Measurements from ENCODE around the gene ARIH1. TPM values are rescaled to one million over a fixed set of nuclear protein-coding genes. Genes with fewer than 3 reads are reported as not detected.

ARIH1 gene
- total and polyA plus RNA-seq, 8 donors = 16.1 to 380 (median 29.5) TPM

GRCh38 chr15:72554471-72555425 is 80.6 kb downstream of the ARIH1 start:
- Histone ChIP-seq H3K4me3 (no peak overlapping the region), H3K9me3 (no peaks in the 10 kb centered on the region), H3K36me3 (peaks cover 9 to 42% (median 36%) of the 10 kb centered on the region in 4 donors), H3K27me3 (no peaks in the 10 kb centered on the region), H3K27ac (peak overlapping the region in 1 of 5 donors; percentile 2), H3K4me1 (peaks cover 0 to 15% (median 4%) of the 10 kb centered on the region in 4 donors)
- no peak for DNase-seq
- WGBS, 5 donors = 81 to 86% (median 83%) methylated on average over 8 of the region's 8 CpGs
- intact Hi-C loops (cut with DNase I; ENCODE audit: low total_unique reads) = no loop called here
- TF ChIP-seq POLR2AphosphoS5 (IDR thresholded peaks at IDR 0.05) = no peak
- TF ChIP-seq, protein P1, sequence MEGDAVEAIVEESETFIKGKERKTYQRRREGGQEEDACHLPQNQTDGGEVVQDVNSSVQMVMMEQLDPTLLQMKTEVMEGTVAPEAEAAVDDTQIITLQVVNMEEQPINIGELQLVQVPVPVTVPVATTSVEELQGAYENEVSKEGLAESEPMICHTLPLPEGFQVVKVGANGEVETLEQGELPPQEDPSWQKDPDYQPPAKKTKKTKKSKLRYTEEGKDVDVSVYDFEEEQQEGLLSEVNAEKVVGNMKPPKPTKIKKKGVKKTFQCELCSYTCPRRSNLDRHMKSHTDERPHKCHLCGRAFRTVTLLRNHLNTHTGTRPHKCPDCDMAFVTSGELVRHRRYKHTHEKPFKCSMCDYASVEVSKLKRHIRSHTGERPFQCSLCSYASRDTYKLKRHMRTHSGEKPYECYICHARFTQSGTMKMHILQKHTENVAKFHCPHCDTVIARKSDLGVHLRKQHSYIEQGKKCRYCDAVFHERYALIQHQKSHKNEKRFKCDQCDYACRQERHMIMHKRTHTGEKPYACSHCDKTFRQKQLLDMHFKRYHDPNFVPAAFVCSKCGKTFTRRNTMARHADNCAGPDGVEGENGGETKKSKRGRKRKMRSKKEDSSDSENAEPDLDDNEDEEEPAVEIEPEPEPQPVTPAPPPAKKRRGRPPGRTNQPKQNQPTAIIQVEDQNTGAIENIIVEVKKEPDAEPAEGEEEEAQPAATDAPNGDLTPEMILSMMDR (IDR thresholded peaks at IDR 0.05) = no peak
- no peak for TF ChIP-seq POLR2A (IDR thresholded peaks at IDR 0.05)
- TF ChIP-seq EP300 (IDR thresholded peaks at IDR 0.05) = no peak

- no peak for DNase-seq
- intact Hi-C loops (cut with DNase I; ENCODE audit: low total_unique reads) = no loop called here
- WGBS, 5 donors = 84 to 93% (median 90%) methylated on average over 3 of the region's 3 CpGs
- Histone ChIP-seq H3K27me3 (no peaks in the 10 kb centered on the region), H3K27ac (no peak overlapping the region), H3K4me3 (no peak overlapping the region), H3K36me3 (peaks cover 25 to 79% (median 69%) of the 10 kb centered on the region in 4 donors), H3K4me1 (peaks cover 0 to 10% (median 4%) of the 10 kb centered on the region in 4 donors), H3K9me3 (no peaks in the 10 kb centered on the region)
- TF ChIP-seq, protein P1 (IDR thresholded peaks at IDR 0.05) = no peak
- no peak for TF ChIP-seq POLR2A (IDR thresholded peaks at IDR 0.05)
- TF ChIP-seq EP300 (IDR thresholded peaks at IDR 0.05) = no peak
- TF ChIP-seq POLR2AphosphoS5 (IDR thresholded peaks at IDR 0.05) = no peak
Measured at GRCh38 chr15:72559781-72560180, 85.7 kb downstream of the ARIH1 start.

- Histone ChIP-seq H3K27me3 (no peaks in the 10 kb centered on the region), H3K27ac (no peak overlapping the region), H3K9me3 (no peaks in the 10 kb centered on the region), H3K4me3 (no peak overlapping the region), H3K4me1 (peaks cover 0 to 4% (median 1%) of the 10 kb centered on the region in 4 donors), H3K36me3 (peaks cover 29 to 82% (median 70%) of the 10 kb centered on the region in 4 donors)
- DNase-seq = no peak
- intact Hi-C loops (cut with DNase I; ENCODE audit: low total_unique reads) = no loop called here
- TF ChIP-seq POLR2AphosphoS5 (IDR thresholded peaks at IDR 0.05) (no peak), EP300 (IDR thresholded peaks at IDR 0.05) (no peak), POLR2A (IDR thresholded peaks at IDR 0.05) (no peak)
- TF ChIP-seq, protein P1 (IDR thresholded peaks at IDR 0.05) = no peak
- 82 to 95% (median 94%) methylated on average over 1 of the region's 1 CpG for WGBS, 5 donors
Measured at GRCh38 chr15:72560458-72560857, 86.3 kb downstream of the ARIH1 start.

DNA sequence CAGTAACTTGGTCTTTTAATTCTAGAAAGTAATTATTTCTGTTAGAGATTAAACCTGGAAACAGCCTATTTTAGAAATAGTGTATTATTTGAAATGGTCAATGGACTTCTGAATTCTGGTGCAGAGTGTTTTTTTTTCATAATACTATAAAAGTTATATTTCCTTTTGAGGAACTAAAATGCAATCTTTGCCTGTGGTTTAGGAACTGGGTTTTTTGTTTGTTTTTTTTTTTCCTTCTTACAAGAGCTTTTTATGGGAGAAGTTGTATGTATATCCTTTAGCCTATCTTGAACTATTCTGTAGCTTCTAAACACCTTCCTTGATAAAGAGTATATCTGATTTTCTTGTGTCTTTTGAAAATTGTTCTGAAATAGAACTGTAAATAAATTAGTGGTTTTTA is 88.3 kb downstream of the ARIH1 start:
- H3K27me3 ChIP-seq = no peaks in the 10 kb centered on the region
- TF ChIP-seq EP300 (IDR thresholded peaks at IDR 0.05) (no peak), POLR2A (IDR thresholded peaks at IDR 0.05) (no peak), POLR2AphosphoS5 (IDR thresholded peaks at IDR 0.05) (no peak)
- TF ChIP-seq, protein P1 (IDR thresholded peaks at IDR 0.05) = no peak
- peaks cover 0 to 6% (median 4%) of the 10 kb centered on the region in 4 donors for H3K4me1 ChIP-seq
- peaks cover 27 to 84% (median 74%) of the 10 kb centered on the region in 4 donors for H3K36me3 ChIP-seq
- H3K4me3 ChIP-seq = no peak overlapping the region
- no peak for DNase-seq
- H3K27ac ChIP-seq = no peak overlapping the region
- intact Hi-C loops (cut with DNase I; ENCODE audit: low total_unique reads) = no loop called here
- no peaks in the 10 kb centered on the region for H3K9me3 ChIP-seq
